GM18951 (cell line): ENCODE data around the gene SLC30A1.

Experiments used
- POLR2A ChIP-seq: IDR thresholded peaks from 4 replicates; pipeline ENCODE4 v1.6.1; 2011; ENCODE audit warnings: mild to moderate bottlenecking; ENCODE audit not compliant: insufficient read length, insufficient read depth; ENCODE audit errors: extremely low read depth
- in situ Hi-C: fragments of 300-500 bp; cut with MboI; formaldehyde crosslinking; loops from one replicate; pipeline ENCODE4 v1.12.0; 2022; ENCODE audit warnings: low sequenced_read_pairs, mixed read lengths, inconsistent platforms; ENCODE audit not compliant: unreplicated experiment

Gene SLC30A1

GRCh38 chr1:211537253-211537652 is 41.7 kb downstream of the SLC30A1 start:
- no peak for TF ChIP-seq POLR2A
- in situ Hi-C loops, result no loop called here

GRCh38 chr1:211536606-211537005 is 42.4 kb downstream of the SLC30A1 start:
- in situ Hi-C loops, result no loop called here
- no peak for TF ChIP-seq POLR2A

GRCh38 chr1:211535346-211535745 is 43.6 kb downstream of the SLC30A1 start:
- TF ChIP-seq POLR2A, result no peak
- in situ Hi-C loops, result no loop called here

- no peak for TF ChIP-seq POLR2A
- in situ Hi-C loops, result no loop called here
Observed at GRCh38 chr1:211534545-211535291, 44.2 kb downstream of the SLC30A1 start.

GRCh38 chr1:211532088-211532444 is 46.9 kb downstream of the SLC30A1 start:
- in situ Hi-C loops, result no loop called here
- no peak for TF ChIP-seq POLR2A

- in situ Hi-C loops, result no loop called here
- no peak for TF ChIP-seq POLR2A
Observed at GRCh38 chr1:211531194-211532087, 47.5 kb downstream of the SLC30A1 start.

- no peak for TF ChIP-seq POLR2A
- in situ Hi-C loops, result no loop called here
Observed at GRCh38 chr1:211530102-211530501, 48.9 kb downstream of the SLC30A1 start.

- in situ Hi-C loops, result no loop called here
- no peak for TF ChIP-seq POLR2A
Observed at GRCh38 chr1:211529453-211529852, 49.5 kb downstream of the SLC30A1 start.

- no peak for TF ChIP-seq POLR2A
- in situ Hi-C loops, result no loop called here
Observed at GRCh38 chr1:211529011-211529410, 50.0 kb downstream of the SLC30A1 start.

- TF ChIP-seq POLR2A, result no peak
- in situ Hi-C loops, result no loop called here
Observed at GRCh38 chr1:211527888-211528287, 51.1 kb downstream of the SLC30A1 start.

- in situ Hi-C loops, result no loop called here
- TF ChIP-seq POLR2A, result no peak
Observed at GRCh38 chr1:211527006-211527405, 52.0 kb downstream of the SLC30A1 start.

GRCh38 chr1:211526101-211526500 is 52.9 kb downstream of the SLC30A1 start:
- in situ Hi-C loops, result no loop called here
- no peak for TF ChIP-seq POLR2A

- in situ Hi-C loops, result no loop called here
- TF ChIP-seq POLR2A, result no peak
Observed at GRCh38 chr1:211525101-211525676, 53.8 kb downstream of the SLC30A1 start.

GRCh38 chr1:211524521-211524920 is 54.4 kb downstream of the SLC30A1 start:
- in situ Hi-C loops, result no loop called here
- no peak for TF ChIP-seq POLR2A

- in situ Hi-C loops, result no loop called here
- TF ChIP-seq POLR2A, result no peak
Observed at GRCh38 chr1:211522804-211523203, 56.2 kb downstream of the SLC30A1 start.
